Measurements from ENCODE around the gene OMA1.

The OMA1 gene

GRCh38 chr1:58456470-58456869 is 90.1 kb downstream of the OMA1 start:
- DNase-seq, result no peak

DNA sequence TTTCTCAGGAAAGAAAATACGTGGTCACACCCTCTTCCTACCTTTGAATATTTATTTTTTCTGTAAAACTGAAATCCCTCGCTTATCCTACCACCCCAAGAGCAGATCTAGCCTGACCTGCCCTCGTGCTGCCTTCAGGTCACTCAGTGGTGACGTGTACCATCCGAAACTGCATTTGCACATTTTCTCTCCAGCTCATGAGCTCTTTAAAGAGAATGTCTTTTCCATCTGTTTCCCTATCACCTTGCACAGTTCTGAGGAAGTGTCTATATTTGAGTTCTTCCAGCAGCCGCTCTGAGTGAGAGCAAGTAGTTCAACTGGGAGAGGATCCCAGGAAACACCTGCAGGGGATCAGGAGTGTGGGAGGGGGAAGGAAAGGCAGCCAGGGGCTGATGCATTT is 91.7 kb downstream of the OMA1 start:
- no peak for DNase-seq

DNA sequence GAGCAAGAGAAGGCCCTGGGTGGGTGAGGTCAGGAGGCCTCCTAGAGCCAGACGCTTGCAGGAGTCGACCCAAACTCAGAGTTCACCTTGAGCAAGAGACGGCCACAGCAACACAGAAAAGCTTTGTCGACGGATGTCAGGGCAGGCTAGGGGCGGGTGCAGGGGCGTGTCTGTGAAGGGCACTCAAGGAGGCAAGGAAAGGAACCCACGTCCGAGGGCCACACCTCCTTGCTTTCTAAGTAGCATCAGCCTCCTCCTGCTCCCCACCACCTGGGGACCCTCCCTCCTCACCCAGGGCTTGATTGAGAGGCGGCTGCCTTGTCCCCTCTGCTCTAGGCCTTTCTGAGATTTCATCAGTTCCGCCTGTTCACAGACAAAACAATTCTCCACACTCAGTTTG is 92.1 kb downstream of the OMA1 start:
- DNase-seq, result no peak

DNA sequence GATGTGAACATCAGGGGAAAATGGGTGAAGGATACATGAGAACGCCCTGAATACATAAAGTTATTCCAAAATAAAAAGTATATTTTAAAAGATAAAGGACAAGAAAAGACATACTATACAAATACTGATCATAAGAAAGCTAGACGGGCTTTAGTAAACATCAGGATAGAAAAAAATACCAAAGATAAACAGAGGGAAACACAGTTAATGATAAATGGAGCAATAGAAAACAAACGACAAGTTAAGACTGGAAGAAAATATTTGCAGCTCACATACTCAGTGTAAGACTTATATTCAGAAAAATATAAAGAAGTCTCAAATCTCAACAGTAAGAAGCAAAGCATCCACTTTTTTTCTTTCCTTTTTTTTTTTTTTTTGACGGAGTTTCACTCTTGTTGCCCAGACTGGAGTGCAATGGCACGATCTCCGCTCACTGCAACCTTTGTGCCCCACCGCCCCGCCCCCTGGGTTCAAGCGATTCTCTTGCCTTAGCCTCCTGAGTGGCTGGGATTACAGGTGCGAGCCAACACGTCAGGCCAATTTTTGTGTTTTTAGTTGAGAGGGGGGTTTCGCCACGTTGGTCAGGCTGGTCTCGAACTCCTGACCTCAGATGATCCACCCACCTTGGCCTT is 94.8 kb downstream of the OMA1 start:
- no peak for DNase-seq

DNA sequence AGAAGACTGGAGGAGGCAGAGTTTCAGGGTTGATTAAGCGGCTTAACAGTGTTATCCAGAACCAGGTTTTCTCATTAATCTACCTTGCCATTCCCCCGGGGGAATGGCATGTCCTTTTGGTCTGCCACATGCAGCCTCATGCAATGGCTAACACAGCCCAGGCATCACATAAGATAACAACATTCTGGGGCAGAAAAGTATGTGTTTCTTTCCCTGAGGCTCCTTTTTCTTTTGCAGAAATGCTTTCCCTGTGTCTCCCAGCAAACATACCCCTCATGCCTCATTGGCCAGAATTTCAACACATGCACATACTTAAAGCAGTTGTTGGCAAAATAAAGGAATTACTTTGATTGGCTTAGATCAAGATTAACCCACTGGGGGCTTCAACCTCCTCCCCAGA is 98.6 kb downstream of the OMA1 start:
- no peak for DNase-seq

GRCh38 chr1:58447042-58447441 is 99.5 kb downstream of the OMA1 start:
- DNase-seq, result no peak

- DNase-seq, result no peak
These were observed 100.2 kb downstream of the OMA1 start for GRCh38 chr1:58446368-58446767.

DNA sequence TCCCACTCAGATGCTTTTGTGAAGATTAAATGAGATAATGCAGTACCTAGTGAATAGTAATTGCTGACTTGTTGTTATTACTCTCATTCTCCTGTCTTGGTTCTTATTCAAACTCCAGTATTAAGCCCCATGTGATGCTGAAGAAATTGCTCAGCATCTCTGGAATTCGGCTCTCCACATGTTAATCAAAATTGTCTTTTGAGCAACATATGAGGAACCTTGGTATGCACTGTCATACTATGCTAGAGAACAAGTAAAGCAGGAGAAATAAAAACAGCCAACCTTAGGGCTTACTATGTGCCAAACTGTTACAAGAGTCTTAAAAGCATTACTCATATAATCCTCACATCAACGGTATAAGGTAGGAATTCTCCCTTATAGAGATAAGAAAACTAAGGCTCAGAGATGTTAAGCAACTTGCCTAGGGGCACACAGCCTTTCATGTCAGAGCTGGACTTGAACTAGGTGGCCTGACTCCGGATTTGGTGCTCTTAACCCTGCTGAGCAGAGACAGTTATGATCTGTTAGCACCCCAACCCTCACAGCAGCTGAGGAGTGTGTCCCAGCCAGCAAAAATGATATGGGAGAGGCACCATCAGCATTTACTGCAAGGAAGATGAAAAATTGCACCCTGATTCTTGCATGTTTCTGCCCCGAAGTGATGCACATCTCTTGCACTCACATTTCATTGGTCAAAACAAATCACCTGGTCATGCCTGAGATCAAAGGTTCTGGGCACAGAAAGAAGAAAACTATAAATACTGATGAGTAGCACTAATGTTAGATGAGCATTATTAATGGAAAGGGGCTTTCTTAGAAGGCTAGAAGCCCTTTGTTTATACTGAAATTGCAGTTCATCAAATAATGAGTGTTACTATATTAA is 102.3 kb downstream of the OMA1 start:
- DNase-seq, result no peak

DNA sequence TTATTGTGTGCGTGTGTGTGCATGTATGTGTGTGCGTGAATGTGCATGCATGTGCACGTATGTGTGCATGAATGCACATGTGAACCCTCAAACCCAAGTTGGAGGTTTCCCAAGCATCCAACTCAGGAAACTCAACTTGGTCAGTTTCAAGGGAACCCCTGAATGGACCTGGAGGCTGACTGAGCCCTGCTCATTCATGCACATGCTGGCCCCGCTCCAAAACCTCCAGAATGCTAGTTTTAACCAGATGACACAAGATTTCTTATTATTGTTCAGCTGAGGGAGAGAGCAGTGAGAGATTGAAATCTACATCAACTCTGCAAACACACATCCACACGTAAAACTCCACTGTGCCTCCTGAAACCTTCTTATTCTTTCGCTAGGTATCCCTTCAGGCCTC is 104.4 kb downstream of the OMA1 start:
- DNase-seq, result no peak

DNA sequence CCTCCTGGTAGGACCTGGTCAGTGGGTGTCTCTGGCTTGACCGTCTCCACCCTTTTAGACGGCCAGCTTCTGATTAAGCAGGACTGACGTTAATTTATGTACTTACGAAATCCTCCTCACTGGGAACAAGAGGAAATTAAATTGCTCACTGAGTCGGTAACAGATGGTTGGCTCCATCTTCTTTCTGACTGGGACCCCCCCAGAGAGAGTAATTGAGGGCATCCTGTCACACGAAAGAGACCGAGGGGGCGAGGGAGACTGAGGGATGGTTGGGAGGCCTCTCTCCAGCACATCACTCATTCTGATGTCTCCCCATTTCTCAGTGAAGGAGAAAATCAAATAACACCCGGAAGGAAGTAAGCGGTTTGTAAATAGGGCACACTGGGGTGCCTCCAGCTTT is 104.8 kb downstream of the OMA1 start:
- no peak for DNase-seq

- no peak for DNase-seq
These were observed 105.8 kb downstream of the OMA1 start for GRCh38 chr1:58440696-58441095.

DNA sequence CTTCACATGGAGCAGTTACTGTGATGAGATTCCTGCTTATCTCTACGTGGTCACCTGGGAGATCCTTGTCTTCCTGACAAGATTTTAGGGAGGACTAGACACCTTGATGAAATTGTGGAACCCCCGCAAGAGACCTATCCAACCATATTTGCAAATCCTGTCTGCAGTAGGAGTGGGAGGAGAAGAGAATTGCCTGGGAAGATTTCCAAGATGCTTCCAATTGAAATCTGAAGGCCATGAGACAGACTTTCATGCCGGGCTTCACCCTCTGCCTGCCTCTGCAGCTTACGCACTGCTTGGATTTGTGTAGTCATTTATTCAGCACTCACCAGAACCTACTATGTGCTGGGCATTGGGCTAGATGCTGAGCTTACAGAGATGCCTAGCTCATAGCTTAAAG is 106.6 kb downstream of the OMA1 start:
- no peak for DNase-seq

DNA sequence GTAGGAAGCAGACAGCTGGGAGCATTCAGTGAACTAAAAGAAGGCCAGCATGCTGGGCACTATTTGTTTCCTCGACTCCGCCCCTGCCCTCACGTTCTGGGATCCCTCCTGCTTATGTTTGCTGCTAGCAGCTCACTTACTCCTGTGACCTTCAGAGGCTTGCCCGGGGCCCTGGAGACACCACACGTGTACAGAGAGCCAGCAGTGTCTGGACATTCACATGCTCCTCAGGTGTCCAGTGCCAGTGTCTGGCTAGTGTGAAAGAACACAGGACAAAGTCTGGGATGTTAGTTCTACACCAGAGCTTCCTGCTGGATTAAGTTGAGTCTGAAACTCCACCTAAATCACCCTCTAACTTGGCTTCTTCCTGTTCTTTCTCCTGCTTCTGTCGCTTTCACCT is 108.1 kb downstream of the OMA1 start:
- no peak for DNase-seq

DNA sequence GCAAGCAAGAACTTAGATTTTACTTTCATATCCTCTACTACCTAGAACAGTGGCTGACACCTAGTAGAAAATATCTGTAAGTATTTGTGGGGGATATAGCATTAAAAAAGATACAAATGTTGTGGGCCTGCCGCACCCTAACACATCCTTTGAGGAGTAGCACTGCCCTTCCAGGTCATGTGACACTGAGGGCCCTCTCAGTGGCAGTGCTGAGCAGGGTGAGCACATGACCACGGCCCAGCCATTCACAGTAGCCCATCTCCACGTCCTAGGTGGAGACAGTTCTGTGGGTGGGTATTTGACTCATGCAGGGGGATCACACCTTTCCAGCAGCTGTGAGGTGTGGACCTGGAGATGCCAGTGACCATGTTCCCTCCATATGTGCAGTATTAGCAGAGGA is 108.9 kb downstream of the OMA1 start:
- DNase-seq, result no peak

DNA sequence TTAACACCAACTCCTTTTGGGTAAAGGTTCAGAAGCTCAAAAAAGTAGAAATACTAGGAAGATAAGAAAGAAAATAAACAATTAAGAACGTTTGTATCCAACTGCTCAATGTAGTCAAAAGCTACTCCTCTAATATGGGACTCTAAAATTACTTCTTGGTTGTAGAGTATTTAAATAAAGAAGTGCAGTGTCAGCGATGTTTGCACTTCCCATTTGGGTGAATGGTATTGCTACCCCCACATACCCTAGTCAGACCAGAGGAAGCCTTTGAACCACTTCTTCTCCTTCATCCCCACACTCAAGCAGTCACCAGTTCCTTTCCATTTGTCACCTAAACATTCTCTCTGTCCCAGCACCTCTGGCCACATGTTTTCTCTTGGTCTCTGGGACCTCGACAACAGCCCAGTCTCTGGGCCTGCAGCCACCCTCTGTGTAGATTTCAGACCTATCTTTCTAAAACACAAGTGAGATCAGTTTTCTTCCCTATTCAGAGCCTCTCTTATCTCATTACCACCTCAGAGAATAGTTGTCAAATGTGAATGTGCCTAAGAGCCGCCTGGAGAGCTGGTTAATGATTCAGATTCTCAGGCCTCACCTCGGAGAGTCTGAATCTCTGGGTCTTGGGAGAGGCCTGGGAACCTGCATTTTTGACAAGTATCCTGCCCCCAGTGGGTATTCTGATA is 109.8 kb downstream of the OMA1 start:
- no peak for DNase-seq

GRCh38 chr1:58435376-58435775 is 111.2 kb downstream of the OMA1 start:
- DNase-seq, result no peak

DNA sequence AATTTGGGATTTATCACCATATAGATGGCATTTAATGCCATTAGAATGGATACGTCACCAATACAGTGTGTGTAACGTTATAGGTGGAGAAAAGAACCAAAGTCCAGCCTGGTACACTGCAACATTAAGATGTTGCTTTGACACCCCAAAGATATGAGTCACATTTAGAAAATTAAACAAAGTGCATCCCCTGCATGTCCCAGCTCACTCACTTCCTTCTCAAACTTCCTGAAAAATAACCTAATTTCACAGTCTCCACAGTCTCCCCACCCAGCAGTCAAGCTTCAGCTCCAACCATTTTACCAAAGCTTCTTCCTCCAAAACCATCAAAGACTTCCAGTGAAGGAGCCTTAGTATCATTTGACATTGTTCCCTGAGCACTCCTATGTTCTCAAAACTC is 111.9 kb downstream of the OMA1 start:
- no peak for DNase-seq

- no peak for DNase-seq
These were observed 112.3 kb downstream of the OMA1 start for GRCh38 chr1:58434181-58434580.

GRCh38 chr1:58432851-58433668 is 113.5 kb downstream of the OMA1 start:
- no peak for DNase-seq

GRCh38 chr1:58431901-58432620 is 114.5 kb downstream of the OMA1 start:
- DNase-seq, result no peak

All from activated CD8-positive, alpha-beta memory T cell treated with anti-CD3 and anti-CD28 coated beads, Interleukin-2, amount 50 U/mL, for 4 hours (primary cell).